ENCODE measurements around the gene KCNMA1. TPM values are rescaled to one million over a fixed set of nuclear protein-coding genes. Genes with fewer than 3 reads are reported as not detected.

Gene KCNMA1
- total and polyA plus RNA-seq, 9 of the 15 experiments (the other 6 are each of a cell fraction or from before 2014, with no cell fraction given): 0.01 to 0.95 (median 0.15) TPM; not detected in 4

DNA sequence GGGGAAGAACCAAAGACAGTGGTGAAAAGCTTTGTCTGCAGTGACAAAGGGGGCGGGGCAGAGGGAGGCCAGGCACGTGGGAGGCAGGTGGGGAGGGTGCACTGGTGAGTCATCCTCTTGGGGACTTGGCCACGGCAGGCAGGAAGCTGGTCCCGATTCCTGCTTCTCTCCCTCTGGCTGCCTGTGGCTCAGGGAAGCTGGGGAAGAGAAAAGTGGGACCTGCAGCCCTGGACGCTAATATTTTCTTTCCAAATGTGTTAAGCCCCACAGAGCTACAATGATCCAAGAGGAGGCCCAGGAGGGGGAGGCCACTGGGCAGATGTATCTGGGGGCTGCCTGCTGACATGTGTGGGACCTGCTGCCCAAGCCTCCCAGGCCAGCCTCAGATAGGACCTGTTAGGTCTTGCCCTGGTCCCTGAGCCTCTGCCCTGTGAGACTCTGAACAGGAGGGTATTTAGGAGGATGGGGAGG is 231.8 kb downstream of the KCNMA1 start (continued):
- no peak for TF ChIP-seq ZNF41 (CRISPR knock-in tag; conservative IDR thresholded peaks at IDR 0.05)
- TF ChIP-seq MBD2 (IDR thresholded peaks at IDR 0.05; ENCODE audit: borderline replicate concordance, low read depth): no peak
- TF ChIP-seq TBL1XR1 (IDR thresholded peaks at IDR 0.05; ENCODE audit: low read length in 2 of 2): no peak
- TF ChIP-seq, protein P1, sequence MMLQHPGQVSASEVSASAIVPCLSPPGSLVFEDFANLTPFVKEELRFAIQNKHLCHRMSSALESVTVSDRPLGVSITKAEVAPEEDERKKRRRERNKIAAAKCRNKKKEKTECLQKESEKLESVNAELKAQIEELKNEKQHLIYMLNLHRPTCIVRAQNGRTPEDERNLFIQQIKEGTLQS (IDR thresholded peaks at IDR 0.05): peak; percentile 95
- TF ChIP-seq, protein P1 (CRISPR knock-in tag; conservative IDR thresholded peaks at IDR 0.05): 0 out of 2 replicates have a peak, but pooled peaks have one; percentile 59
- TF ChIP-seq ZSCAN32 (CRISPR knock-in tag; IDR thresholded peaks at IDR 0.05): no peak
- TF ChIP-seq JUNB (CRISPR knock-in tag; conservative IDR thresholded peaks at IDR 0.05): peak; percentile 76; the same call in 1 of the 2 replicates
- peak; percentile 42; the same call in 1 of the 2 replicates for TF ChIP-seq SMARCA4 (IDR thresholded peaks at IDR 0.05)
- TF ChIP-seq BCL6 (CRISPR knock-in tag; IDR thresholded peaks at IDR 0.05): no peak
- TF ChIP-seq, protein P2, sequence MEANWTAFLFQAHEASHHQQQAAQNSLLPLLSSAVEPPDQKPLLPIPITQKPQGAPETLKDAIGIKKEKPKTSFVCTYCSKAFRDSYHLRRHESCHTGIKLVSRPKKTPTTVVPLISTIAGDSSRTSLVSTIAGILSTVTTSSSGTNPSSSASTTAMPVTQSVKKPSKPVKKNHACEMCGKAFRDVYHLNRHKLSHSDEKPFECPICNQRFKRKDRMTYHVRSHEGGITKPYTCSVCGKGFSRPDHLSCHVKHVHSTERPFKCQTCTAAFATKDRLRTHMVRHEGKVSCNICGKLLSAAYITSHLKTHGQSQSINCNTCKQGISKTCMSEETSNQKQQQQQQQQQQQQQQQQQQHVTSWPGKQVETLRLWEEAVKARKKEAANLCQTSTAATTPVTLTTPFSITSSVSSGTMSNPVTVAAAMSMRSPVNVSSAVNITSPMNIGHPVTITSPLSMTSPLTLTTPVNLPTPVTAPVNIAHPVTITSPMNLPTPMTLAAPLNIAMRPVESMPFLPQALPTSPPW (CRISPR knock-in tag; IDR thresholded peaks at IDR 0.05): peak; percentile 85
- TF ChIP-seq FOSL1 (tag; conservative IDR thresholded peaks at IDR 0.05): peak; percentile 99
- TF ChIP-seq FUS (optimal IDR thresholded peaks at IDR 0.05; ENCODE audit: low read depth, low read length): no peak
- TF ChIP-seq ATF7 (IDR thresholded peaks at IDR 0.05): peak; percentile 50; the same call in 1 of the 2 replicates
- no peak for TF ChIP-seq SIRT6 (IDR thresholded peaks at IDR 0.05; ENCODE audit: low read depth, low read length)
- no peak for TF ChIP-seq RBM25 (IDR thresholded peaks at IDR 0.05; ENCODE audit: low read depth, low read length, severe bottlenecking)
- TF ChIP-seq FOS (IDR thresholded peaks at IDR 0.05; ENCODE audit: extremely low read depth, insufficient read length): peak; percentile 38
- TF ChIP-seq, protein P3, sequence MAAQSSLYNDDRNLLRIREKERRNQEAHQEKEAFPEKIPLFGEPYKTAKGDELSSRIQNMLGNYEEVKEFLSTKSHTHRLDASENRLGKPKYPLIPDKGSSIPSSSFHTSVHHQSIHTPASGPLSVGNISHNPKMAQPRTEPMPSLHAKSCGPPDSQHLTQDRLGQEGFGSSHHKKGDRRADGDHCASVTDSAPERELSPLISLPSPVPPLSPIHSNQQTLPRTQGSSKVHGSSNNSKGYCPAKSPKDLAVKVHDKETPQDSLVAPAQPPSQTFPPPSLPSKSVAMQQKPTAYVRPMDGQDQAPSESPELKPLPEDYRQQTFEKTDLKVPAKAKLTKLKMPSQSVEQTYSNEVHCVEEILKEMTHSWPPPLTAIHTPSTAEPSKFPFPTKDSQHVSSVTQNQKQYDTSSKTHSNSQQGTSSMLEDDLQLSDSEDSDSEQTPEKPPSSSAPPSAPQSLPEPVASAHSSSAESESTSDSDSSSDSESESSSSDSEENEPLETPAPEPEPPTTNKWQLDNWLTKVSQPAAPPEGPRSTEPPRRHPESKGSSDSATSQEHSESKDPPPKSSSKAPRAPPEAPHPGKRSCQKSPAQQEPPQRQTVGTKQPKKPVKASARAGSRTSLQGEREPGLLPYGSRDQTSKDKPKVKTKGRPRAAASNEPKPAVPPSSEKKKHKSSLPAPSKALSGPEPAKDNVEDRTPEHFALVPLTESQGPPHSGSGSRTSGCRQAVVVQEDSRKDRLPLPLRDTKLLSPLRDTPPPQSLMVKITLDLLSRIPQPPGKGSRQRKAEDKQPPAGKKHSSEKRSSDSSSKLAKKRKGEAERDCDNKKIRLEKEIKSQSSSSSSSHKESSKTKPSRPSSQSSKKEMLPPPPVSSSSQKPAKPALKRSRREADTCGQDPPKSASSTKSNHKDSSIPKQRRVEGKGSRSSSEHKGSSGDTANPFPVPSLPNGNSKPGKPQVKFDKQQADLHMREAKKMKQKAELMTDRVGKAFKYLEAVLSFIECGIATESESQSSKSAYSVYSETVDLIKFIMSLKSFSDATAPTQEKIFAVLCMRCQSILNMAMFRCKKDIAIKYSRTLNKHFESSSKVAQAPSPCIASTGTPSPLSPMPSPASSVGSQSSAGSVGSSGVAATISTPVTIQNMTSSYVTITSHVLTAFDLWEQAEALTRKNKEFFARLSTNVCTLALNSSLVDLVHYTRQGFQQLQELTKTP (IDR thresholded peaks at IDR 0.05; ENCODE audit: low read depth in 1 of 2, partially characterized antibody in 2 of 2): peak in 1 of 2 experiments; percentile 64
- peak; percentile 94 for TF ChIP-seq PHF21A (IDR thresholded peaks at IDR 0.05; ENCODE audit: borderline replicate concordance, low read depth)
- TF ChIP-seq ATF1 (CRISPR knock-in tag; IDR thresholded peaks at IDR 0.05): no peak
- no peak for TF ChIP-seq ATF1 (tag; IDR thresholded peaks at IDR 0.05)
- TF ChIP-seq RCOR1 (IDR thresholded peaks at IDR 0.05; ENCODE audit: borderline replicate concordance in 1 of 2, low read depth in 2 of 2, low read length in 2 of 2): peak in 1 of 2 experiments; percentile 86; a peak in 2 of 4 replicates
- TF ChIP-seq, protein P4, sequence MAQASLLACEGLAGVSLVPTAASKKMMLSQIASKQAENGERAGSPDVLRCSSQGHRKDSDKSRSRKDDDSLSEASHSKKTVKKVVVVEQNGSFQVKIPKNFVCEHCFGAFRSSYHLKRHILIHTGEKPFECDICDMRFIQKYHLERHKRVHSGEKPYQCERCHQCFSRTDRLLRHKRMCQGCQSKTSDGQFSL (CRISPR knock-in tag; IDR thresholded peaks at IDR 0.05): no peak
- TF ChIP-seq, protein P4 (tag; IDR thresholded peaks at IDR 0.05): no peak
- TF ChIP-seq RAD51 (IDR thresholded peaks at IDR 0.05; ENCODE audit: borderline replicate concordance, low read depth): peak; percentile 64
